GM18499 (cell line): ENCODE results near the gene CYBA.

Experiments
- ATAC-seq: cut with Tn5 transposase; IDR thresholded peaks from one replicate; pipeline ENCODE4 v1.9.1; 2021; ENCODE audit warnings: moderate number of reproducible peaks; ENCODE audit not compliant: insufficient read depth, unreplicated experiment

Gene CYBA

DNA sequence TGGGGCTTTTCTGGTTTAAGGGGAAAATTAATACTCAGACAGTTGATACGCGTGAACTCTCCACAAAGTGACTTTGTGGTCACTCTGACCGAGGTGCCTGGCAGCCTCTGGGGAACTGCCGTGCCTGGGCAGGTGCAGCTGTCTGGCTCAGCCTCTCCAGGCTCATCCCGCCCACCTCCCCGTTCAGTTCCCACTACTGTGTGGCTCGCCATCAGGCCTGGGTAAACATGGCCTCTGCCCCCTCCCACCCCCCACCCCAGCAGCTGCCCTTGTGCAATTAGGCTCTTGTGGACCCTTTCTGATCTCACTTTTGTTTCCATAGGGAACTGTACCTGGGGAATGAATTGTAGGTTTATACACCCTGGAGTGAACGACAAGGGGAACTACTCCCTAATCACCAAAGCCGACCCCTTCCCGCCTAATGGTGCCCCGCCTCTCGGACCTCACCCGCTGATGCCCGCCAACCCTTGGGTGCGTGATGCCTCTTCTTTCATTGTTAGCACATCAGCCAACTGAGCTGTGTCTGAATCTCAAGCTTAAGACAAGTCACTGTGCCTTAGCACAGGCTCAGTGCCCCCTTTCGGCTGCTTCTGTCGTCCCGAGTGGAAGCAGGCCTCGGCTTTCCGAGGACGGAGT lies 52.9 kb downstream of the CYBA start:
- no peak for ATAC-seq

GRCh38 chr16:88596483-88596882 lies 54.4 kb downstream of the CYBA start:
- no peak for ATAC-seq

DNA sequence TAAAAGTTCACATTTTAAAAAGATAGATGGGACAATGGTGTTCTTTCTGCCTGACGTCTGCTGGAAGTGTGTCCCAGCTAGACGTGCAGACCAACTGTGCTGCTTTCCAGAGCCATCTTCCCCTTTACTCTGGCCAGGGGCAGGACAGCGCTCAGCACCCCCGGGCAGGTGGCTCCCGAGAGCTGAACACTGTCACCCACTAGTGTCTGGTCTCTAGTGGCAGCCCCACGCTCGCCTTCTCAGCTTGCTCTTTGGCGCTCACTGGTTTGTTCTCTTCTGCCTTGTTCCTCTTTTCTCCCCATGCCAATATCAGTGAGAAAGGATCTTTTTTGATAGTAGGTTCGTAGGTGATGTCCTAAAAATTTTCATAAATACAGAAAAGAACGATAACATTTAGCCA lies 54.9 kb downstream of the CYBA start:
- no peak for ATAC-seq

DNA sequence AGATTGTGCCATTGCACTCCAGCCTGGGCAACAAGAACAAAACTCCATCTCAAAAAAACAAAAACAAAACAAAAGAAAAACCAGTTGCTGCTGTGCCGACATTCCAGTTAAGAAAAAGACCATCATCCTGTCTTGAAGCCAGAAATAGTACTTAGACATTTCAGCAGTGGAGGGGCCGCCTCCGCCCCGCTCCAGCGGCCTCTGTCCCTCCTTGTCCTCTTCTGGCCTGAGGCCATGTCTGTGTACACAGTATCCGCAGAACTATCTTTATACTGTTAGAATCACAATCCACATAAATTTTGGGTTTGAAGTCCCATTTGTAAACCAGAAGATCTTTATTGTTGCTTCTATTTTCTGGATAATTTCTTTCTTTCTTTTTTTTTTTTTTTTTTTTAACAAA lies 55.8 kb downstream of the CYBA start:
- no peak for ATAC-seq

DNA sequence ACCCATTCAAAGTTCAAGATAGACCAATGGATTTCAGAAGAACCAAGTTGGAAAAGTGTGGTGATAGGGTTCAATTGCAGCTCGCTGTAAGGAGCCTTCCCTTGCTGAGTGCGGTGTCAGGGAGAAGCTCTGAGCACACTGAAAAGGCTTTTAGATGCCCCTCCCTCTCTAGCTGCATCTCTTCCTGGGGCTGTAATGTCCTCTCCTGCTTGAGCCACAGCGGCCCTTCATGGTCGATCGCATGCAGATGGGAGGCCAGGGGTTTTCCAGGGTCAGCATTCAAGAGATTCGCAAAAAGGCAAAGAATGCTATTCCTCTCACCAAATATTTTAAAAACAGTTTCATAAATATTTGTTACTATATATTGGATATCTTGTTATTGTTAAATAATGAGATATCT lies 56.9 kb downstream of the CYBA start:
- no peak for ATAC-seq

GRCh38 chr16:88593489-88593888 lies 57.4 kb downstream of the CYBA start:
- ATAC-seq, result no peak
